ENCODE measurements around the gene ORAI2. TPM values are rescaled to one million over a fixed set of nuclear protein-coding genes. Genes with fewer than 3 reads are reported as not detected.

Gene ORAI2
- total RNA-seq, 2 experiments from 2014 or later, result 149 to 230 TPM

DNA sequence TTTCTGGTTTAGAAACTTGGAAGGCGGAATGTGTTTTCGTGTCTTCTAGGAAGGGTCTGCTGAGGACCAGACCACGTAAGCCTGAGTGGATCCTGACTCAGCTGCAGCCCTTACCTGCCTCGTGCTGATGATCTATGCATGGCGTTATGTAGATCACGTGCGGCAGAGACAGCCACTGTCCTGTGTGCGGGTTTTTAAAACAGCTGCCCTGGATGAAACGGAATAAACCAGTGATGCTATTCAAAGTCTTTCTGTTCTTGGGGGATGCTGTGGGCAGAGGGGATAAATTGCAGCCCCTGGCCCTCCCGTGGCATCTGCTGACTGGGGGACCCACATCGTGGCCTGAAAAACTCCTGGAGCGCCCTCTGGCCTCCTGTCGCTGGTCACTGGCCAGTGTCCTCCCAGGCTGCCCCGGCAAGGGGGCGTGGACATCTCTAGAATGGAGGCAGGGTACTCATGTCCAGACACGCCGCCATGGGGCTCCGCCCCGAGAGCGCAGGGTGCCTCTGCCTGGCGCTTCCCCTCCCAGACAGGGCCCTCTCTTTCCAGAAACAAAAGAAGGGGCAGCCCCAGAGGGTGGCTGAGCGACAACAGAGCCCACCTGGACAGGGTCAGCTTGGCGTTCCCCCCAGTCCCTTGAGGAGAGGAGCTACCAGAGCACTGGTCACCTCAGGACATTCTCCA, 18.1 kb downstream of the ORAI2 start:
- DNase-seq (ENCODE audit: low spot score), result peak; percentile 63
- Histone ChIP-seq H3K9me3 (ENCODE audit: low read length) (no peaks in the 10 kb centered on the region), H3K4me3 (ENCODE audit: low read depth, low read length, poor library complexity, severe bottlenecking) (no peak overlapping the region), H3K36me3 (ENCODE audit: insufficient read depth, low read length) (peaks cover 54% of the 10 kb centered on the region), H4K20me1 (ENCODE audit: insufficient read depth, low read length) (no peaks in the 10 kb centered on the region), H2AFZ (ENCODE audit: low read length) (no peak overlapping the region), H3K79me2 (ENCODE audit: insufficient read depth, low read depth, low read length) (peaks cover 13% of the 10 kb centered on the region; the same call in 1 of the 2 replicates), H3K4me2 (ENCODE audit: low read length) (peak overlapping the region; percentile 44), H3K4me1 (ENCODE audit: insufficient read depth, low read length, poor library complexity, severe bottlenecking) (peaks cover 34% of the 10 kb centered on the region), H3K9me2 (ENCODE audit: insufficient read depth, low read length) (no peaks in the 10 kb centered on the region), H3K27ac (ENCODE audit: low read depth, low read length, poor library complexity, severe bottlenecking) (peak overlapping the region; percentile 64)
- intact Hi-C loops (cut with micrococcal nuclease; ENCODE audit: unreplicated experiment), result loop anchor here (2.0 kb wide), 1 partner anchor 173 kb away; no protein-coding TSS in a partner anchor
- CTCF ChIA-PET (ENCODE audit: unreplicated experiment), result interaction anchor here (0.8 to 1.5 kb wide), 2 partner anchors 47 kb away, joined by 4 to 11 read pairs; no protein-coding TSS in a partner anchor
- no TSS peak for BruUV-seq (replicated peaks)
- POLR2A ChIA-PET, result interaction anchor here (0.6 to 1.6 kb wide), 4 partner anchors 15 to 41 kb away, joined by 3 to 6 read pairs (median 6); no protein-coding TSS in a partner anchor
- TF ChIP-seq, protein P1, sequence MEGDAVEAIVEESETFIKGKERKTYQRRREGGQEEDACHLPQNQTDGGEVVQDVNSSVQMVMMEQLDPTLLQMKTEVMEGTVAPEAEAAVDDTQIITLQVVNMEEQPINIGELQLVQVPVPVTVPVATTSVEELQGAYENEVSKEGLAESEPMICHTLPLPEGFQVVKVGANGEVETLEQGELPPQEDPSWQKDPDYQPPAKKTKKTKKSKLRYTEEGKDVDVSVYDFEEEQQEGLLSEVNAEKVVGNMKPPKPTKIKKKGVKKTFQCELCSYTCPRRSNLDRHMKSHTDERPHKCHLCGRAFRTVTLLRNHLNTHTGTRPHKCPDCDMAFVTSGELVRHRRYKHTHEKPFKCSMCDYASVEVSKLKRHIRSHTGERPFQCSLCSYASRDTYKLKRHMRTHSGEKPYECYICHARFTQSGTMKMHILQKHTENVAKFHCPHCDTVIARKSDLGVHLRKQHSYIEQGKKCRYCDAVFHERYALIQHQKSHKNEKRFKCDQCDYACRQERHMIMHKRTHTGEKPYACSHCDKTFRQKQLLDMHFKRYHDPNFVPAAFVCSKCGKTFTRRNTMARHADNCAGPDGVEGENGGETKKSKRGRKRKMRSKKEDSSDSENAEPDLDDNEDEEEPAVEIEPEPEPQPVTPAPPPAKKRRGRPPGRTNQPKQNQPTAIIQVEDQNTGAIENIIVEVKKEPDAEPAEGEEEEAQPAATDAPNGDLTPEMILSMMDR (conservative IDR thresholded peaks at IDR 0.05; ENCODE audit: low read length), result no peak
- TF ChIP-seq EZH2phosphoT487 (IDR thresholded peaks at IDR 0.05; ENCODE audit: borderline replicate concordance, low read depth, low read length), result no peak

GRCh38 chr7:102452451-102452850, 19.1 kb downstream of the ORAI2 start:
- no peak overlapping the region for H2AFZ ChIP-seq (ENCODE audit: low read length)
- no peak overlapping the region for H3K4me2 ChIP-seq (ENCODE audit: low read length)
- no peak for DNase-seq (ENCODE audit: low spot score)
- peaks cover 54% of the 10 kb centered on the region for H3K36me3 ChIP-seq (ENCODE audit: insufficient read depth, low read length)
- BruUV-seq (replicated peaks), result no TSS peak
- peaks cover 3% of the 10 kb centered on the region; the same call in 1 of the 2 replicates for H3K79me2 ChIP-seq (ENCODE audit: insufficient read depth, low read depth, low read length)
- no peaks in the 10 kb centered on the region for H3K9me2 ChIP-seq (ENCODE audit: insufficient read depth, low read length)
- no peak for TF ChIP-seq EZH2phosphoT487 (IDR thresholded peaks at IDR 0.05; ENCODE audit: borderline replicate concordance, low read depth, low read length)
- TF ChIP-seq, protein P1 (conservative IDR thresholded peaks at IDR 0.05; ENCODE audit: low read length), result no peak
- ChIA-PET CTCF (ENCODE audit: unreplicated experiment) (interaction anchor here (0.8 kb wide), 1 partner anchor 48 kb away, joined by 4 read pairs; no protein-coding TSS in a partner anchor), POLR2A (interaction anchor here (1.2 to 1.6 kb wide), 3 partner anchors 17 to 42 kb away, joined by 3 to 6 read pairs (median 5); no protein-coding TSS in a partner anchor)
- intact Hi-C loops (cut with micrococcal nuclease; ENCODE audit: unreplicated experiment), result no loop called here
- H3K27ac ChIP-seq (ENCODE audit: low read depth, low read length, poor library complexity, severe bottlenecking), result no peak overlapping the region
- H3K9me3 ChIP-seq (ENCODE audit: low read length), result no peaks in the 10 kb centered on the region
- H3K4me3 ChIP-seq (ENCODE audit: low read depth, low read length, poor library complexity, severe bottlenecking), result no peak overlapping the region
- H3K4me1 ChIP-seq (ENCODE audit: insufficient read depth, low read length, poor library complexity, severe bottlenecking), result peaks cover 25% of the 10 kb centered on the region
- no peaks in the 10 kb centered on the region for H4K20me1 ChIP-seq (ENCODE audit: insufficient read depth, low read length)

DNA sequence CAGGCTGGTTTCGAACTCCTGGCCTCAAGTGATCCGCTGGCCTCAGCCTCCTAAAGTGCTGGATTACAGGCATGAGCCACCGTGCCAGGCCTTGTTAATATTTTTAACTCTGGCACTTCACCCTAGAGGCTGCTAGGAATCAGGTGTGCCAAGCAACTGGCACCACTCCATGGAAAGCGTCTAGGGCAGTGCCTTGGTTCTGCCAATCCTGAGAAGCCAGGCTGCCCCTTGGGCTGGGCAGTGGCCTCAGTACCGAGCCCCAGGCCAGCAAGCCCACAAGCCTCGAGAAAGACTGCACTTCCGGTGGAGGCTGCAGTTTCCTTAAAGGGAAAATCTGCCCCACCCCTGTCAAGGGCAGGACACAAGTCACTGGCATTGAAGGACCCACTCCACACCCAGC, 19.9 kb downstream of the ORAI2 start:
- Histone ChIP-seq H4K20me1 (ENCODE audit: insufficient read depth, low read length) (no peaks in the 10 kb centered on the region), H3K36me3 (ENCODE audit: insufficient read depth, low read length) (peaks cover 54% of the 10 kb centered on the region), H3K4me1 (ENCODE audit: insufficient read depth, low read length, poor library complexity, severe bottlenecking) (peaks cover 22% of the 10 kb centered on the region), H3K4me2 (ENCODE audit: low read length) (no peak overlapping the region), H3K4me3 (ENCODE audit: low read depth, low read length, poor library complexity, severe bottlenecking) (no peak overlapping the region), H2AFZ (ENCODE audit: low read length) (no peak overlapping the region), H3K9me3 (ENCODE audit: low read length) (no peaks in the 10 kb centered on the region), H3K27ac (ENCODE audit: low read depth, low read length, poor library complexity, severe bottlenecking) (no peak overlapping the region), H3K79me2 (ENCODE audit: insufficient read depth, low read depth, low read length) (no peaks in the 10 kb centered on the region), H3K9me2 (ENCODE audit: insufficient read depth, low read length) (no peaks in the 10 kb centered on the region)
- intact Hi-C loops (cut with micrococcal nuclease; ENCODE audit: unreplicated experiment), result no loop called here
- TF ChIP-seq EZH2phosphoT487 (IDR thresholded peaks at IDR 0.05; ENCODE audit: borderline replicate concordance, low read depth, low read length), result no peak
- TF ChIP-seq, protein P1 (conservative IDR thresholded peaks at IDR 0.05; ENCODE audit: low read length), result no peak
- BruUV-seq (replicated peaks), result no TSS peak
- no peak for DNase-seq (ENCODE audit: low spot score)
- ChIA-PET POLR2A (interaction anchor here (1.6 kb wide), 1 partner anchor 18 kb away, joined by 3 read pairs; no protein-coding TSS in a partner anchor), CTCF (ENCODE audit: unreplicated experiment) (no interaction called here)

Data from OCI-LY7 (cell line).